Measurements from ENCODE around the gene CSMD2. TPM values are rescaled to one million over a fixed set of nuclear protein-coding genes. Genes with fewer than 3 reads are reported as not detected.

The CSMD2 gene
- total RNA-seq, 1 donor from 2014 or later = 2.6 TPM

GRCh38 chr1:33777337-33777736, 387.7 kb downstream of the CSMD2 start:
- no peak for TF ChIP-seq CTCF (IDR thresholded peaks at IDR 0.05)
- no peak for TF ChIP-seq EZH2phosphoT487 (IDR thresholded peaks at IDR 0.05)
- TF ChIP-seq EZH2 (IDR thresholded peaks at IDR 0.05) = no peak

GRCh38 chr1:33768821-33769220, 396.2 kb downstream of the CSMD2 start:
- H3K4me3 ChIP-seq = no peak overlapping the region
- no peaks in the 10 kb centered on the region for H3K4me1 Mint-ChIP-seq

More at GRCh38 chr1:33777337-33777736, 387.7 kb downstream of the CSMD2 start:
- Mint-ChIP-seq H3K27me3 (ENCODE audit: insufficient read depth, low read depth) (no peaks in the 10 kb centered on the region), H3K4me1 (peaks cover 3% of the 10 kb centered on the region), H3K36me3 (no peaks in the 10 kb centered on the region), H3K9me3 (no peaks in the 10 kb centered on the region), H3K27ac (no peak overlapping the region), H3K4me3 (no peak overlapping the region)
- no peaks in the 10 kb centered on the region for H3F3A ChIP-seq (ENCODE audit: low read depth)
- H3K9ac ChIP-seq = no peak overlapping the region
- no peak overlapping the region for H2AFZ ChIP-seq (replicated peaks)
- H3K4me1 ChIP-seq = no peaks in the 10 kb centered on the region
- H3K36me3 ChIP-seq = no peaks in the 10 kb centered on the region
- H3K79me2 ChIP-seq (ENCODE audit: low read depth) = no peaks in the 10 kb centered on the region
- H3K9me3 ChIP-seq (ENCODE audit: low read depth) = no peaks in the 10 kb centered on the region
- H3K27ac ChIP-seq = no peak overlapping the region
- DNase-seq (ENCODE audit: low spot score) = no peak
- H3K4me2 ChIP-seq = no peak overlapping the region
- no peak overlapping the region for H3K4me3 ChIP-seq
- no peaks in the 10 kb centered on the region for H3K27me3 ChIP-seq
- H4K20me1 ChIP-seq (ENCODE audit: low read depth) = no peaks in the 10 kb centered on the region

GRCh38 chr1:33768106-33768505, 396.9 kb downstream of the CSMD2 start:
- no peaks in the 10 kb centered on the region for H4K20me1 ChIP-seq (ENCODE audit: low read depth)
- H3K4me3 ChIP-seq = no peak overlapping the region
- no peaks in the 10 kb centered on the region for H3K27me3 ChIP-seq
- H3K9me3 Mint-ChIP-seq = no peaks in the 10 kb centered on the region
- H3K27me3 Mint-ChIP-seq (ENCODE audit: insufficient read depth, low read depth) = peaks cover 4% of the 10 kb centered on the region
- H3K4me1 Mint-ChIP-seq = no peaks in the 10 kb centered on the region
- no peak overlapping the region for H3K4me3 Mint-ChIP-seq
- H3K9ac ChIP-seq = no peak overlapping the region
- H3K36me3 ChIP-seq = no peaks in the 10 kb centered on the region
- peaks cover 5% of the 10 kb centered on the region for H3K4me1 ChIP-seq
- H3K79me2 ChIP-seq (ENCODE audit: low read depth) = no peaks in the 10 kb centered on the region
- no peaks in the 10 kb centered on the region for H3K9me3 ChIP-seq (ENCODE audit: low read depth)
- no peak overlapping the region for H2AFZ ChIP-seq (replicated peaks)
- no peak overlapping the region for H3K27ac ChIP-seq
- no peak overlapping the region for H3K4me2 ChIP-seq
- peaks cover 3% of the 10 kb centered on the region for H3K36me3 Mint-ChIP-seq
- H3K27ac Mint-ChIP-seq = no peak overlapping the region
- TF ChIP-seq CTCF (IDR thresholded peaks at IDR 0.05) = no peak
- DNase-seq (ENCODE audit: low spot score) = no peak
- no peaks in the 10 kb centered on the region for H3F3A ChIP-seq (ENCODE audit: low read depth)

More at GRCh38 chr1:33768821-33769220, 396.2 kb downstream of the CSMD2 start:
- peaks cover 3% of the 10 kb centered on the region for H3K36me3 Mint-ChIP-seq
- Histone ChIP-seq H3K4me1 (peaks cover 5% of the 10 kb centered on the region), H4K20me1 (ENCODE audit: low read depth) (no peaks in the 10 kb centered on the region), H3K9ac (no peak overlapping the region), H3K4me2 (no peak overlapping the region), H3F3A (ENCODE audit: low read depth) (no peaks in the 10 kb centered on the region), H2AFZ (replicated peaks) (no peak overlapping the region), H3K27ac (no peak overlapping the region), H3K36me3 (no peaks in the 10 kb centered on the region), H3K79me2 (ENCODE audit: low read depth) (no peaks in the 10 kb centered on the region), H3K9me3 (ENCODE audit: low read depth) (no peaks in the 10 kb centered on the region), H3K27me3 (no peaks in the 10 kb centered on the region)
- H3K27me3 Mint-ChIP-seq (ENCODE audit: insufficient read depth, low read depth) = peaks cover 4% of the 10 kb centered on the region
- DNase-seq (ENCODE audit: low spot score) = no peak
- no peak overlapping the region for H3K4me3 Mint-ChIP-seq
- no peaks in the 10 kb centered on the region for H3K9me3 Mint-ChIP-seq
- no peak overlapping the region for H3K27ac Mint-ChIP-seq
- TF ChIP-seq EZH2 (IDR thresholded peaks at IDR 0.05) = no peak
- TF ChIP-seq EZH2phosphoT487 (IDR thresholded peaks at IDR 0.05) = no peak
- TF ChIP-seq CTCF (IDR thresholded peaks at IDR 0.05) = no peak

Data from neural progenitor cell (in vitro differentiated cells).